ENCODE results near the gene GRB14.
"Not testable (repeated sequence)": the region's sequence is repeated elsewhere in the genome, so short reads cannot be mapped to it uniquely, and the experiment has no call there.

GRB14 gene

DNA sequence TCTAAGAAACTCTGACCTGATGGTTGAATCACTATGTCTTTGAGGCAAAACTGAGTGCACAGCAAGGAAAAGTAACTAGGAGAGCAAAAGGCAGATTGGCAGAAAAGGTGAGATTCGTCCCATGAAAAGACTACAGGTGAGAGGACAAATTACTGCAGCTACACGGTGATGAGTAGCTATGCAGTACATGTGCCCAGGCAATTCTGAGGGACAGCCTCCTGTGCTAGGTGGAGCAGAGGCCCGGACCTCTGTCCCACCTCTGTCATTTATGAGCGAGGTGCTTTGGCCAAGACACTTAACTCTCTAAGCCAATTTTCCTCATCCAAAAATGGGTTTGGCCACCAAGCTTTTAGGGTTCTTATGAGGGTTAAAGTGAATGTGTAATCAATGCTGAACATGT is 59.9 kb downstream of the GRB14 start:
- Histone ChIP-seq H3K4me3 (ENCODE audit: low read depth, low read length) (no peak overlapping the region), H3K9me3 (no peaks in the 10 kb centered on the region), H3K4me1 (no peaks in the 10 kb centered on the region), H3K36me3 (no peaks in the 10 kb centered on the region), H3K27me3 (no peaks in the 10 kb centered on the region)
- no peak for DNase-seq
- TF ChIP-seq, protein P1, sequence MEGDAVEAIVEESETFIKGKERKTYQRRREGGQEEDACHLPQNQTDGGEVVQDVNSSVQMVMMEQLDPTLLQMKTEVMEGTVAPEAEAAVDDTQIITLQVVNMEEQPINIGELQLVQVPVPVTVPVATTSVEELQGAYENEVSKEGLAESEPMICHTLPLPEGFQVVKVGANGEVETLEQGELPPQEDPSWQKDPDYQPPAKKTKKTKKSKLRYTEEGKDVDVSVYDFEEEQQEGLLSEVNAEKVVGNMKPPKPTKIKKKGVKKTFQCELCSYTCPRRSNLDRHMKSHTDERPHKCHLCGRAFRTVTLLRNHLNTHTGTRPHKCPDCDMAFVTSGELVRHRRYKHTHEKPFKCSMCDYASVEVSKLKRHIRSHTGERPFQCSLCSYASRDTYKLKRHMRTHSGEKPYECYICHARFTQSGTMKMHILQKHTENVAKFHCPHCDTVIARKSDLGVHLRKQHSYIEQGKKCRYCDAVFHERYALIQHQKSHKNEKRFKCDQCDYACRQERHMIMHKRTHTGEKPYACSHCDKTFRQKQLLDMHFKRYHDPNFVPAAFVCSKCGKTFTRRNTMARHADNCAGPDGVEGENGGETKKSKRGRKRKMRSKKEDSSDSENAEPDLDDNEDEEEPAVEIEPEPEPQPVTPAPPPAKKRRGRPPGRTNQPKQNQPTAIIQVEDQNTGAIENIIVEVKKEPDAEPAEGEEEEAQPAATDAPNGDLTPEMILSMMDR (IDR thresholded peaks at IDR 0.05; ENCODE audit: low read depth, low read length) = no peak

DNA sequence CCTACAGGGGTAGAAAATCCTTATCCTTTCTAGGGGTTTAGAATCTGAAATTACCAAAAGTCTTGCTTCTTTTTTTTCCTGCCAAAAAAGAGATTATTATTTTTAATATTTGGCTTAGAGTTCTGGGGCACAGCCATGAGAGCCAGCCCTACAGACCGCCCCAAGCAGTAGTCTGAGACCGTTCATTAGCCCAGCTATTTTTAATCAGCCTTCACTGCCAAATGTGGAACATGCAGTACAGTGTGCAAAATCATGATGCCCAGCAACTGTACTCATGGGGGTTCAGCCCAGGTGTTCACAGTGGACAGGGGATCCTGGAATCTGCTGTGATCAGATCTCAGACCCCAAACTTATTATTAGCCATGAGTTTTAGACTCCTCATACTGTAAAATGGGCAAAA is 60.4 kb downstream of the GRB14 start:
- no peaks in the 10 kb centered on the region for H3K27me3 ChIP-seq
- no peaks in the 10 kb centered on the region for H3K36me3 ChIP-seq
- no peaks in the 10 kb centered on the region for H3K4me1 ChIP-seq
- no peak overlapping the region for H3K4me3 ChIP-seq (ENCODE audit: low read depth, low read length)
- H3K9me3 ChIP-seq = no peaks in the 10 kb centered on the region
- DNase-seq = no peak
- TF ChIP-seq, protein P1 (IDR thresholded peaks at IDR 0.05; ENCODE audit: low read depth, low read length) = no peak

DNA sequence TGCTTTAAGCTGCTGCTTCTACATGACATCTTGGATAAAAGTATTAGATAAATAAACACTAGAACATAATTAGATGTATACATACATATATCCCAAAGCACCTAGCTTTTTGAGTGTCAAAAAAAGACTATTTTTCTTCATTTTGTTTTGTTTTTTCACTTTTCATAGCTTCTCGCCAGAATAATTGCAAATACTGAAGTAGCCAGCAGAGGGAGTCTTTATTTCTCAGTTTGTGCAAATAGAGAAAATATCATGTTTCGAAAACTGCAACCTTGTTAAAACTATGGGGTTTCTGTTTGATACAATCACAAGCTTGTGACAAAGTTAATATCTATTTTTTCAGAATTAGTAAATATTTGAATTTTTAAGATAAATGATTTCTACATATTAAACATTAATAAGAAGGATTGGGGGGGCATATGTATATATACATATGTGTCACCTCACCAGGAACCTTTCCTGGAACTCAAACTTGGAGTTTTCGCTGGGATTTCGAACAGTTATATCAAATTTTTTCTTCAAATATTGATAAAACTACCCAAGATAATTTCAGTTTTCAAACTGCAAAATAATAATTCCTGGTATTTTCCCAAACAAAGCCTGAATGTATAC is 61.0 kb downstream of the GRB14 start:
- no peak for DNase-seq
- no peak overlapping the region for H3K4me3 ChIP-seq (ENCODE audit: low read depth, low read length)
- H3K9me3 ChIP-seq = no peaks in the 10 kb centered on the region
- H3K27me3 ChIP-seq = no peaks in the 10 kb centered on the region
- no peaks in the 10 kb centered on the region for H3K36me3 ChIP-seq
- no peaks in the 10 kb centered on the region for H3K4me1 ChIP-seq
- TF ChIP-seq, protein P1 (IDR thresholded peaks at IDR 0.05; ENCODE audit: low read depth, low read length) = peak; percentile 58

DNA sequence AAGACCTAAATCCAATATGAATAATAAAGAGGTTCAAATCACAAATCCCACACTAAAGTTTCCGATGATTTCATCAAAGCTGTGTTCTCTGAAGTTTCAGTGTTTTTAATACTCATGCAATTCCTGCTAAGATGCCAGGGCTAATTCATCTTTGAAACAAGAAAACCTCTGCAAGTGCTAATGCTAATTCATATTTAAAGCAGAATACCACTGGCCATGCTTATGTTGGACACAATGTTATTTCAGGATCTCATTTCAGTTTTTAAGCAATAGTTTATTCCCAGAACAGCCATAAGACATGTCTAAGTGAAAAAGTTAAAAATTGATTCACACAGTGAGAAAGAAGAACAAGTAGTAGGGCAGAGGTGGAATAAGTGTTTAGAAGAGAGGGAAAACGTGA is 62.8 kb downstream of the GRB14 start:
- Histone ChIP-seq H3K4me1 (no peaks in the 10 kb centered on the region), H3K9me3 (no peaks in the 10 kb centered on the region), H3K4me3 (ENCODE audit: low read depth, low read length) (no peak overlapping the region), H3K27me3 (no peaks in the 10 kb centered on the region), H3K36me3 (no peaks in the 10 kb centered on the region)
- no peak for DNase-seq
- TF ChIP-seq, protein P1 (IDR thresholded peaks at IDR 0.05; ENCODE audit: low read depth, low read length) = no peak

DNA sequence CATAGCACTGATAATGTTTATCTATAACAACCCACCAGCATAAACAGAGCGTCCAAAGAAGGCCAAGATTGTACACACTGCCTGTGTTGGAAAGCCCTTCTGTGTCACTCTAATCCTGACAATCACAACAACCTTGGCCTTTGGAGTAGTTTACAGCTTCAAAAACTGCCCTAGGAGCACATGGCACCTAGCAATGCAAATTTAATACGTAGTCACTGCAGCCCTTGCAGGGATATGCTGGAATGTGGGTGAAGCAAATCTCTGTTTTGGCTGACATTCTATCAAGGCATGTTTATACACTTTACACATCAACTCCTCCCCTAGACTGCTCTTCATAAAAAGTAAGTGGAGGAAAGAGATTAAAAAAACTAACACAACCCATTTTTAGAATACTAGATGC is 66.8 kb downstream of the GRB14 start:
- Histone ChIP-seq H3K4me3 (ENCODE audit: low read depth, low read length) (no peak overlapping the region), H3K9me3 (no peaks in the 10 kb centered on the region), H3K27me3 (no peaks in the 10 kb centered on the region), H3K4me1 (no peaks in the 10 kb centered on the region), H3K36me3 (no peaks in the 10 kb centered on the region)
- DNase-seq = no peak
- TF ChIP-seq, protein P1 (IDR thresholded peaks at IDR 0.05; ENCODE audit: low read depth, low read length) = no peak

DNA sequence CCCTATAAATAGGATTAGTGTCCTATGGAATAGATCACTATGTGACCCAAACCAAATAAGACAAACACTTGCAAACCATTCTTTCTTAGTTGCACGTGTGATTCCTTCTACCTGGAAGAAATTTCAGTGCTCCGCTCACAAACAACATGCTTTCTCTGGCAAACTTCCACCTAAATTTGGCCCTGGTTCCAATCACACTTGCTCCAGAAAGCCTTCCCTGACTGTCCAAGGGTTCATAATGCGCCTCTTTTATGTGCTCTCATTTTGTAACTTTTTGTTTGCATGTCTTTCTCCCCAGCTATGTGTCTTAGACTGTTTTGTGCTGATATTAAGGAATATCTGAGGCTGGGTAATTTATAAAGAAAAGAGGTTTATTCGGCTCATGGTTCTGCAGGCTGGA is 69.8 kb downstream of the GRB14 start:
- Histone ChIP-seq H3K9me3 (no peaks in the 10 kb centered on the region), H3K4me3 (ENCODE audit: low read depth, low read length) (no peak overlapping the region), H3K4me1 (no peaks in the 10 kb centered on the region), H3K27me3 (no peaks in the 10 kb centered on the region), H3K36me3 (no peaks in the 10 kb centered on the region)
- TF ChIP-seq, protein P1 (IDR thresholded peaks at IDR 0.05; ENCODE audit: low read depth, low read length) = no peak
- no peak for DNase-seq

DNA sequence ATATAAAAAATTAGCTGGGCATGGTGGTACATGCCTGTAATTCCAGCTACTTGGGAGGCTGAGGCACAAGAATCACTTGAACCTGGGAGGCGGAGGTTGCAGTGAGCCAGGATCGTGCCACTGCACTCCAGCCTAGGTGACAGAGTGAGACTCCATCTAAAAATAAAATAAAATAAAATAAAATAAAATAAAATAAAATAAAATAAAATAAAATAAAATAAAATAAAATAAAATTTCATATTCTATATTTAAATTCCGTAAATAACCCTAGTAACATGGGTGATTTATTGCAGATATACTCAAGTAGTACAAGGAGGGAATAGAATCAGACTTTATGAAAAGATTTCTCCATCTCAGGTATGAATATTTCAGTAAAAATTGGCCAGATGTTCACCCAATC is 71.6 kb downstream of the GRB14 start:
- not testable (repeated sequence) for DNase-seq; H3K4me3 ChIP-seq (ENCODE audit: low read depth, low read length); H3K27me3 ChIP-seq; H3K9me3 ChIP-seq; H3K4me1 ChIP-seq; H3K36me3 ChIP-seq

Measured in BE2C (cell line).